Activated effector memory CD4-positive, alpha-beta T cell treated with Interleukin-2 at 50 U/mL for 16 hours (primary cell): Measurements from ENCODE around the gene PHF13.
A peak's percentile ranks its signal among the peaks of the same experiment; 100 is the strongest.

ENCODE experiments used
- DNase-seq: peaks from one replicate; pipeline ENCODE4 v3.0.0-alpha.2; 2020

The PHF13 gene

DNA sequence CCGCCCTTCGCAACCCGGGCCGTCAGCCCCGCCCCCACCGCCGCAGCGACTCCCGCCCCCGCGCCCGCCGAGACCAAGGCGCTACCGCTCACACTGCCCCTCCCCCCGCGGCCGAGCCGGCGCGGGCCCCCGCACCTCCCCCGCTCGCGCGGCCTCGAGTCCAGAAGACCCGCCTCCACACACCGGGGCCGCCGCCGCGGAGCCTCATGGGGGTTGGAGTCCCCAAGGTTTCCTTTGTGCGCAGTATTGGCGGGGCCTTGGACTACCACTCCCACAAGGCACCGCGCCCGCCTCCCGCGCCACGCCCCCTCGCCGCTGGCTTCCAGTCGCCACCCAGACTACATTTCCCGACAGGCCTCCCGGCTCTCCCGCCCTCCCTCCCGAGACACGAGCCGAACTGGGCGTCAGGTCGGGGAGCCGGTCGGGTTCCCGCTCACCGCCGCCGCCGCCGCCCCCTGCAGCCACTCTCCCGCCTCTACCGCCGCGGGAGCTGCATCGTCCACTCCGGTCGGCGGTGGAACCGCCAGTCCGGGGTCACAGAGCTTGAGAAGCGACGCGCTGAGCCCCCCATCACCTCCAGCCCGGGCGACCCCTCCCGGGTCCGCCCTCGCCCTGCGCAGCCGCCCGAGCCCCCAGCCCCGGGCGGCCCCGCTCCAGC is at the start of gene PHF13:
Gene PHF13 (plus strand): TSS at position 371 of the 658 bp plus-strand sequence. CDS start 336 bp downstream, outside the sequence.
- DNase-seq, result peak; percentile 99

DNA sequence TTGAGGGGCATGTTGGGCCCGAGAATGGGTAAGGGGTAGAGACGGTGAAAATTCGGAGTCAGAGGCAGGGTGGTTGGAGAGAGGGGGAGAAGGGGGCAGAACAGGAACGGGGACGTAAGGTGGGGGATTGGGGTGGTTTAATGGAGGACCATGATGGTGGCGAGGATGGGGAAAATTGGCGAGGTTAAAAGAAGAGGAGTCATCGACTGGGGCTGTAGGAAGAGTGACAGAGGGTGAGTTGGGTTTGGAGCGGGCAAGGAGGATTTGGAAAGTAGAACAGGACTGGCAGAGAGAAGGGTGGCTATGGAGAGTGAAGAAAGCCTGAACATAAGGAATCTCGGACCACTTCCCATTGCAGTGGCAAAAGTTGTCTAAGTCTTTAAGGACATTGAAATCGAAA is 44.5 kb upstream of the PHF13 start:
- DNase-seq, result no peak

DNA sequence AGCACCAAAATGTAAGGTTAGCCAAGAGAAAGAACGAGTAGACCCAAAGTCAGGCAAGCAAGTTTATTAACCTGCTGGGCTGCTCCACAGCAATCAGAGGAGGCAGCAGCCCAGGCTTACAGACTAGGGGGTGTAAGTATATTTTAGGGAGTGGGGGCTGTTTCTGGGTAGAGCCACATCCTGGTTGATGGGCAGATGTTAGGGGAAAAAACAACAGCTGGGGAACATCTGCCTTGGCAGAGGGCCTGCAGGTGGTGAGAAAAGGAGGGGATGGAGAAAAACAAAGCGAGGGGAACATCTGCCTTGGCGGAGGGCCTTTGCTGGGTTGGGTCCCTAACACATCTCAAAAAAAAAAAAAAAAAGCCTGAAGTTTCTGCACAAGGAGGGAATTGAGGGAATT is 43.4 kb upstream of the PHF13 start:
- DNase-seq, result no peak

- no peak for DNase-seq
Observed at GRCh38 chr1:6570987-6571386, 42.5 kb upstream of the PHF13 start.

DNA sequence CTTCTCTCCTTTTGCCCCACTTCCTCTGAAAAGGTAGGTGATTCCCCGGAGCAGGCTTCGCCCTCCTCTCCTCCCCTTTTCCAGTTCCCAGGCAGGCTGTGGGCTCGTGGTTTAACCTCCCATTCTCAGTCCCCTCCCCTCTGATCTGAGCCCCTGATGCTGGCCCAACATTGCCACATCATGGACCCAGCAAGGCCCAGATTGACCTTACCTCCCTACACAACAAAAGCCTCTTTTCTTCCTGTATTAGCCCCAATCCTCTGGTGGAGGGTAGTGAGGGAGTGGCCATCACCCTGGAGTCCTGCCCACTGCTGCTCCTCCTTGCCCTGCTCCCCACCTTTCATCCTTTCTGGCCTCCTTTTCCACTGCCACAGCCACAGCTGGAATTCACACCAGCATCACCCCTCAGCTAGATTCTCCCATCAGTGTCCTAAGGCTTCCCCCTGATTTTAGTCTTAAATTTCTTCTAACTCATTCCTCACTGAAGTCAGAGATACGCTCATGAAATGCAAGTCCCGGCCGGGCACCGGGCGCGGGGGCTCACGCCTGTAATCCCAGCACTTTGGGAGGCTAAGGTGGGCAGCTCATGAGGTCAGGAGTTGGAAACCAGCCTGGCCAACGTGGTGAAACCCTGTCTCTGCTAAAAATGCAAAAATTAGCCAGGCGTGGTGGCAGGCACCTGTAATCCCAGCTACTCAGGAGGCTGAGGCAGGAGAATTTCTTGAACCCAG is 40.7 kb upstream of the PHF13 start:
- no peak for DNase-seq

- DNase-seq, result no peak
Observed at GRCh38 chr1:6574025-6574620, 39.4 kb upstream of the PHF13 start.

DNA sequence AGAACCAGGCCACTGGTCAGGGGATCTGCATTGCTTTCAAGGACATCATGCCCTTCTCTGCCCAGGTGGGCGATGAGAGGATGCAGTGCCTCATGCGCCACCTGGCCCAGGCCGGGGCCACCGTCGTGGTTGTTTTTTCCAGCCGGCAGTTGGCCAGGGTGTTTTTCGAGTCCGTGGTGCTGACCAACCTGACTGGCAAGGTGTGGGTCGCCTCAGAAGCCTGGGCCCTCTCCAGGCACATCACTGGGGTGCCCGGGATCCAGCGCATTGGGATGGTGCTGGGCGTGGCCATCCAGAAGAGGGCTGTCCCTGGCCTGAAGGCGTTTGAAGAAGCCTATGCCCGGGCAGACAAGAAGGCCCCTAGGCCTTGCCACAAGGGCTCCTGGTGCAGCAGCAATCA is 38.7 kb upstream of the PHF13 start:
- no peak for DNase-seq

DNA sequence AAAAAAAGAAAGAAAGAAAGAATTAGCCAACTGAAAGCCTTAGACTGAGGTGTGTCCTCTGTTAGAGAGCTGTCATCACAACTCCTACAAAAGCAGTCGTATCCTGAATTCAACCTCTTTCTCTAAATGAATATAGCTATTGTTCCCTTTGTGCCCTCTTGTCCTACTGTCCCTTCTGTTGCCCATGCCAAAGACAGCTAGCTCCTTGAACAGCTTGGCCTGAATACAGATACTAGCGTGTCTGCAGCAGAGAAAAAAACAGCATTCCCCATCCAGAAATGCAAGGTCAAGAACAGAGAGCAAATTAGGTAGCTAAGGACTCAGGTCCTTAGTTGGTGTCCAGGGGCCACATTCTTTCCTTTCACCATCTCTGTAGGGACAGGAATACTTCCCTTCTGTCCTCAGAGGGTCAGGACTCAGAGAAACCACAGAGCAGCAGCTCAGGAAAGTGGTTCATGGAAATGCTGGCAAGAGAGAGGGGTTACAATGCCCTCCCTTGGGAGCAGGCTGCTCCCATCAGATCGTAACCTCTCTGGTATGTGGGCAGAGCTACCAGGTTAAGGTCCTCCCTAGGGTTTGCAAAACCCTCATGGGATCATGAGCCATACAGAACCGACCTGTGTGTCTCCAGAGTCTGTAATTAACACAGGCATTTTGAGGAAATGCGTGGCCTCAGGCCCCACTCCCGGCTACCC is 35.6 kb upstream of the PHF13 start:
- no peak for DNase-seq

- DNase-seq, result no peak
Observed at GRCh38 chr1:6578624-6579373, 34.7 kb upstream of the PHF13 start.

- peak; percentile 94 for DNase-seq
Observed at GRCh38 chr1:6579374-6580118, 34.0 kb upstream of the PHF13 start, which contains the start of gene ZBTB48. ZBTB48 (plus strand) TSS chr1:6579994; CDS start chr1:6580610, 616 bp downstream.

DNA sequence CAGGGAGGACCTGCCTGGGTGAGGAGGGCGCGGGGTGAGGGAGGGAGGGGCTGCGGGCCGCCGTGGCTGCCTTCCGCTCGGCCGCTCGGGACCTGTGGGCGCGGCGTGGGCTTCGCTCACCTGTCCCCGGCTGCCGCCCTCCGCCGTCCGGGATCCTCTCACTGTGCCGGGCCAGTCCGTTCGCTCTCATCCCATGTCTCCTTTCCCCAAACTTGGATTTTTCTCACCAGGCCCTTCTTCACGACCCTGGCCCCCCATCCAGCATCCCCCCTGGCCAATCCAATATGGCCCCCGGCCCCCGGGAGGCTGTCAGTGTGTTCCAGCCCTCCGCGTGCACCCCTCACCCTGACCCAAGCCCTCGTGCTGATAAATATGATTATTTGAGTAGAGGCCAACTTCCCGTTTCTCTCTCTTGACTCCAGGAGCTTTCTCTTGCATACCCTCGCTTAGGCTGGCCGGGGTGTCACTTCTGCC is 33.4 kb upstream of the PHF13 start:
- DNase-seq, result no peak

DNA sequence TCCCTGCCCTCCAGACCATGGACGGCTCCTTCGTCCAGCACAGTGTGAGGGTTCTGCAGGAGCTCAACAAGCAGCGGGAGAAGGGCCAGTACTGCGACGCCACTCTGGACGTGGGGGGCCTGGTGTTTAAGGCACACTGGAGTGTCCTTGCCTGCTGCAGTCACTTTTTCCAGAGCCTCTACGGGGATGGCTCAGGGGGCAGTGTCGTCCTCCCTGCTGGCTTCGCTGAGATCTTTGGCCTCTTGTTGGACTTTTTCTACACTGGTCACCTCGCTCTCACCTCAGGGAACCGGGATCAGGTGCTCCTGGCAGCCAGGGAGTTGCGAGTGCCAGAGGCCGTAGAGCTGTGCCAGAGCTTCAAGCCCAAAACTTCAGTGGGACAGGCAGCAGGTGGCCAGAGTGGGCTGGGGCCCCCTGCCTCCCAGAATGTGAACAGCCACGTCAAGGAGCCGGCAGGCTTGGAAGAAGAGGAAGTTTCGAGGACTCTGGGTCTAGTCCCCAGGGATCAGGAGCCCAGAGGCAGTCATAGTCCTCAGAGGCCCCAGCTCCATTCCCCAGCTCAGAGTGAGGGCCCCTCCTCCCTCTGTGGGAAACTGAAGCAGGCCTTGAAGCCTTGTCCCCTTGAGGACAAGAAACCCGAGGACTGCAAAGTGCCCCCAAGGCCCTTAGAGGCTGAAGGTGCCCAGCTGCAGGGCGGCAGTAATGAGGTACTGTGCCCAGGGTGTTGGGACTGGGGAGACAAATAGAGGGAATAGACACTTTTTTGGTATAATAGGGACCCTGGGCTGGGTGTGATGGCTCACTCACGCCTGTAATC is 32.7 kb upstream of the PHF13 start:
- DNase-seq, result no peak

GRCh38 chr1:6581561-6582305 is 31.8 kb upstream of the PHF13 start:
- DNase-seq, result no peak

DNA sequence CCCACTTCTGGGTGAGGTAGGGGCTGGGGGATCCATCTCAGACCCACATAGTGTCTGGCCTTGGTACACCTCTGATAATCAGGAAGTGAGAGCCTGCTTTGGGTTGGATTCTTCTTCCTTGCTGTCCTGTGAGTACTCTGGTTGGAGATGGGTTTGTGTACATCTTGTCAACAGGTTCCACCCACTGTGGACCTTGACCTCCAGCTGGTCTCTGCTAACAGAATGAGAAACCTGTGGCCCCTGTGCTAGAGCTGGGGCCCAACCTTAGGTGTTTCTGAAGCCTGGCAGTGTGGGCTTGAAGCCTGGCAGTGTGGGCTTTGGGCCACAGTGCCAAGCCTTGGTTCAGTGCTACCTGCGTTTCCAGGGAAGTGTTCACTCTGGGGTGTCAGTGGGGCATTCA is 31.2 kb upstream of the PHF13 start:
- DNase-seq, result no peak

GRCh38 chr1:6584126-6585080 is 29.1 kb upstream of the PHF13 start:
- no peak for DNase-seq

DNA sequence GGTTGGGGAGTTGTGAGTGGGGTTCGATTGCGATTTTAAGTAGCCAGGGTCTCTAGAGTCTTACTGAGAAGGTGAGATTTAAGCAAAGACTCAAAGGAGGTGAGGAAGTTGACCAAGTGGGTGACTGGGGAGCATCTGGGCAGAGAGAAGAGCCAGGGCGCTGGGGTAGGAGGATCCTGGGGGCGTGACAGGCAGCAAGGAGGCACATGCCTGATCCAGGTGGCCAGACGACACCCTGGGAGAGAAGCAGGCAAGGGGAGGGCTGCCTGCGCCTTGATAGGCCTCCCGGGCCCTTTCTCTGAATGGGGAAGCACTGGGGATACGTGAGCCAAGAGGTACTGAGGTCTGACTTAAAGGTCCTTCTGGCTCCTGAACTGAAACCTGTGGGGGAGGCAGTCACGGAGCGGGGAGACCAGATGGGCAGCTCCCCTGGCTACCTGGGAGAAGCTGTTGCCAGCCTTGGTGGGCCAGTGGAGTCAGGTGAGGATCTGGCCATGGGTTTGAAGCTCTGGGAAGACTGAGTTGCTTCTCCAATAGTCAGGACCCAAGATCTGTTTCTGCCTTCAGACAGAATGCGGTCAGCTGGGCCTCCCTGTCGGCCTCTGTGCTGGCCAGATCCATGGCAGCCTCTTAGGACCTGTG is 28.3 kb upstream of the PHF13 start:
- no peak for DNase-seq

DNA sequence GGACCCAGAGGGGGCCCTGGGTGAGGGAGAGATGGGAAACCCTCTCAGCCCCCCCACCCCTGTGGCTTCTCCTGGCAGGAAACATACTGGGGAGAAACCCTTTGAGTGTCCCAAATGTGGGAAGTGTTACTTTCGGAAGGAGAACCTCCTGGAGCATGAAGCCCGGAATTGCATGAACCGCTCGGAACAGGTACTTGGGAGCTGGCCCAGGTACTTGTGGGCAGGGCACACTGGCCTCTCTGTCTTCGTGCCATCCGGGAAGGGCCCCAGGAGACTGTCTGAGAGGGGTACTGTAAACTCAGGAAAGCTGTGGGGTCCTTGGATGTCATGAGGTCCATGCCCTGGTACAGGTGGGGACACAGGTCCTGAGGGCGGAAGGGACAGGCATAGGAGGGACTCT is 27.7 kb upstream of the PHF13 start:
- DNase-seq, result no peak

- no peak for DNase-seq
Observed at GRCh38 chr1:6586404-6586816, 27.1 kb upstream of the PHF13 start.
